ENCODE results near the gene NPHP4. TPM values are rescaled to one million over a fixed set of nuclear protein-coding genes. Genes with fewer than 3 reads are reported as not detected.

Gene NPHP4
- polyA plus RNA-seq, 1 of the 3 experiments (the other 2 are of a cell fraction) = 7.0 TPM

DNA sequence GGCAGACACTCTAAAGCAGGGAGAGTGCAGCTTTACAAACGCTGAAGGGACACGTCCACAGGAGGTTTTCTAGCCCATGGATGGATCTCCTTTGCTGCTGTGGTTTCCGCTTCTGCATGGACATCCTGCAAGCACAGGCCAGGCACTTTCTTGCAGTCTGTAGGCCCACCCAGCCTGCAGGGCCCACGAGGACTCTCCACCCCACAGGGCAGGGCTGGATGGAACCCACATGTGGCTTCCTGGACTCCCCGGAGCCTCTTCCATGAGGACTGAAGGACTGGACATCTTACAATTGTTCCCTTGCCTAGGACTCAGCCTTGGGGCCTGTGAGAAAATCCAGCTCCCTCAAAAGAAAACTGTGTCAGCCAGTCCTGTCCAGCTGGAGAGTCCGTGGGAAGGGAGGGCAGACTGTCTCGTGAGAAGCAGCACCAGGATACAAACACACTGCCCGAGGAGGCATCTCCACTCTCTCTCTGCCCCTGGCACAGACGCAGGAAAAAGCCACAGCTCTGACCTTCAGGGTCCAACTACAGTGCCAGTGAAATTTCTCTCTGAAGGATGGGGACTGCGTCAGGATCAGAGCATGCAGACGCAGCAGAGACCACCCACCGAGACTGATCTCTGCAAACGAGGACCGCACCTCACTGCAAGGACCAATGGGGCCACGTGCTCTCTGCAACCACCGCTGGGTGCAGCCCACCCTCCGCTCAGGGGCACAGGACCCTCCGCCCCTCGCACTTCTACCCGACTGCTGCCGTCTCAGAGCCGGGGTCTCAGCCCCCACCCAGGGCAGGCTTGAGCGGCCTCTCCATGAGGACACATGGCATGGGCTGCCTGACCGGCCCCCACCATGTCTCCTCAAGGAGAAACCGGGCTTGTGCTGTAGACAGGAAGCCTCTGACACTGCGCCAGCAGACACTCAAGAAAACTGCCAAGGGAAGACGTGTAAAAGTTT lies 130.1 kb downstream of the NPHP4 start:
- Histone ChIP-seq H3K27me3 (ENCODE audit: insufficient read depth) (no peaks in the 10 kb centered on the region), H3K4me3 (ENCODE audit: low read depth in 2 of 2, low read length in 1 of 2) (no peak overlapping the region), H3K79me2 (ENCODE audit: insufficient read depth) (no peaks in the 10 kb centered on the region), H4K20me1 (ENCODE audit: insufficient read depth) (no peaks in the 10 kb centered on the region), H3K9me3 (no peaks in the 10 kb centered on the region), H3F3A (replicated peaks; ENCODE audit: insufficient read depth) (no peaks in the 10 kb centered on the region), H3K36me3 (replicated peaks in 1 of 2; ENCODE audit: control insufficient read depth in 1 of 2, insufficient read depth in 2 of 2, low read length in 1 of 2) (peaks cover 0 to 5% of the 10 kb centered on the region in 2 experiments), H3K4me1 (ENCODE audit: control insufficient read depth in 1 of 2, insufficient read depth in 2 of 2, low read depth in 1 of 2, low read length in 1 of 2) (peaks cover 0 to 24% of the 10 kb centered on the region in 2 experiments; a peak in 2 of 4 replicates), H2AFZ (ENCODE audit: low read depth) (no peak overlapping the region), H3K9me2 (no peaks in the 10 kb centered on the region), H3K4me2 (no peak overlapping the region), H3K9ac (no peak overlapping the region), H3K27ac (ENCODE audit: low read depth in 2 of 2, low read length in 1 of 2) (no peak overlapping the region)
- WGBS (ENCODE audit: low lambda C conversion rate) = 92% methylated on average over 13 of the region's 27 CpGs
- CTCF ChIA-PET = no interaction called here
- TF ChIP-seq RAD21 (IDR thresholded peaks at IDR 0.05; ENCODE audit: low read length) (no peak), NFIC (IDR thresholded peaks at IDR 0.05; ENCODE audit: borderline replicate concordance) (no peak), FOXJ3 (CRISPR knock-in tag; IDR thresholded peaks at IDR 0.05) (no peak), SIN3A (IDR thresholded peaks at IDR 0.05; ENCODE audit: borderline replicate concordance, low read depth, low read length) (no peak), MXI1 (IDR thresholded peaks at IDR 0.05; ENCODE audit: low read depth, low read length) (no peak), NRF1 (IDR thresholded peaks at IDR 0.05; ENCODE audit: low read depth, low read length) (no peak), FOSL2 (IDR thresholded peaks at IDR 0.05; ENCODE audit: borderline replicate concordance, low read depth) (no peak), GABPA (IDR thresholded peaks at IDR 0.05; ENCODE audit: low read depth) (no peak), TEAD4 (IDR thresholded peaks at IDR 0.05; ENCODE audit: borderline replicate concordance, insufficient read depth) (no peak), JUND (IDR thresholded peaks at IDR 0.05) (no peak), YY1 (IDR thresholded peaks at IDR 0.05; ENCODE audit: low read depth) (no peak)
- DNase-seq = no peak
- POLR2A ChIA-PET = no interaction called here

- CTCF ChIA-PET = no interaction called here
- TF ChIP-seq GATA2 (CRISPR knock-in tag; IDR thresholded peaks at IDR 0.05) (no peak), SIN3A (IDR thresholded peaks at IDR 0.05; ENCODE audit: borderline replicate concordance, low read depth, low read length) (no peak), TAF1 (IDR thresholded peaks at IDR 0.05; ENCODE audit: borderline replicate concordance, low read depth, low read length) (no peak), FOXJ3 (CRISPR knock-in tag; IDR thresholded peaks at IDR 0.05) (no peak)
- no peak overlapping the region for H2AFZ ChIP-seq (ENCODE audit: low read depth)
- peaks cover 0 to 30% of the 10 kb centered on the region in 2 experiments; a peak in 2 of 4 replicates for H3K4me1 ChIP-seq (ENCODE audit: control insufficient read depth in 1 of 2, insufficient read depth in 2 of 2, low read depth in 1 of 2, low read length in 1 of 2)
- no peaks in the 10 kb centered on the region for H3K9me2 ChIP-seq
- no peak overlapping the region for H3K4me2 ChIP-seq
- no peak overlapping the region for H3K9ac ChIP-seq
- POLR2A ChIA-PET = no interaction called here
- H3K4me3 ChIP-seq (ENCODE audit: low read depth in 2 of 2, low read length in 1 of 2) = no peak overlapping the region
- H3K9me3 ChIP-seq = no peaks in the 10 kb centered on the region
- no peak for DNase-seq
- peaks cover 0 to 5% of the 10 kb centered on the region in 2 experiments for H3K36me3 ChIP-seq (replicated peaks in 1 of 2; ENCODE audit: control insufficient read depth in 1 of 2, insufficient read depth in 2 of 2, low read length in 1 of 2)
- no peaks in the 10 kb centered on the region for H3K79me2 ChIP-seq (ENCODE audit: insufficient read depth)
- 54% methylated on average over 5 of the region's 19 CpGs for WGBS (ENCODE audit: low lambda C conversion rate)
- H4K20me1 ChIP-seq (ENCODE audit: insufficient read depth) = no peaks in the 10 kb centered on the region
- no peak overlapping the region for H3K27ac ChIP-seq (ENCODE audit: low read depth in 2 of 2, low read length in 1 of 2)
- no peaks in the 10 kb centered on the region for H3K27me3 ChIP-seq (ENCODE audit: insufficient read depth)
- H3F3A ChIP-seq (replicated peaks; ENCODE audit: insufficient read depth) = no peaks in the 10 kb centered on the region
Observed at GRCh38 chr1:5860277-5860676, 131.9 kb downstream of the NPHP4 start.
